Calu3 (cell line): Measurements from ENCODE around the gene ZC3H12A. TPM values are rescaled to one million over a fixed set of nuclear protein-coding genes. Genes with fewer than 3 reads are reported as not detected.
"Not testable (repeated sequence)": the region's sequence is repeated elsewhere in the genome, so short reads cannot be mapped to it uniquely, and the experiment has no call there.

Experiments
- BruUV-seq: library from RNA; stranded (reverse); fragments of 400-500 nt; replicated peaks from 2 replicates; lab custom pipeline; 2021; lab: Mats Ljungman, UMichigan
- CTCF ChIA-PET: fragments of 300-600 bp; sonication (Branson Sonifier 250); formaldehyde crosslinking; loops from one replicate; lab custom pipeline; 2022; ENCODE audit warnings: antibody characterized with exemption; lab: Charles Lee
- DNase-seq: peaks from one replicate; pipeline ENCODE4 v3.0.0; 2022
- H3K27ac Mint-ChIP-seq: one replicate; pipeline ENCODE4 v1.8.0; 2022; ENCODE audit warnings: mixed read lengths; ENCODE audit not compliant: unreplicated experiment
- H3K27me3 Mint-ChIP-seq: one replicate; pipeline ENCODE4 v1.8.0; 2022; ENCODE audit warnings: mixed read lengths; ENCODE audit not compliant: unreplicated experiment
- H3K36me3 Mint-ChIP-seq: one replicate; pipeline ENCODE4 v1.8.0; 2022; ENCODE audit warnings: mild to moderate bottlenecking, moderate library complexity, mixed read lengths; ENCODE audit not compliant: insufficient read depth, unreplicated experiment
- H3K4me1 Mint-ChIP-seq: one replicate; pipeline ENCODE4 v1.8.0; 2022; ENCODE audit warnings: mild to moderate bottlenecking, low read depth, mixed read lengths; ENCODE audit not compliant: unreplicated experiment
- H3K4me3 Mint-ChIP-seq: one replicate; pipeline ENCODE4 v1.8.0; 2022; ENCODE audit warnings: mild to moderate bottlenecking, low read depth, moderate library complexity, mixed read lengths; ENCODE audit not compliant: unreplicated experiment
- H3K9me3 Mint-ChIP-seq: one replicate; pipeline ENCODE4 v1.8.0; 2022; ENCODE audit warnings: low read depth, mixed read lengths; ENCODE audit not compliant: unreplicated experiment
- intact Hi-C: fragments of 100-400 bp; cut with micrococcal nuclease; formaldehyde crosslinking; loops from one replicate; pipeline ENCODE4 v1.10.0; 2022; ENCODE audit not compliant: unreplicated experiment
- total RNA-seq: library from RNA; stranded (reverse); gene quantifications from 2 replicates; pipeline ENCODE4 v1.2.3, GENCODE V29; 2022
- TF ChIP-seq, protein P1 (sequence below): fragments of 200-600 bp; IDR thresholded peaks from one replicate; pipeline ENCODE4 v1.8.0; 2022; ENCODE audit warnings: antibody characterized with exemption; ENCODE audit not compliant: unreplicated experiment

ZC3H12A gene
- total RNA-seq, 1 experiment from 2014 or later = 94.1 TPM

DNA sequence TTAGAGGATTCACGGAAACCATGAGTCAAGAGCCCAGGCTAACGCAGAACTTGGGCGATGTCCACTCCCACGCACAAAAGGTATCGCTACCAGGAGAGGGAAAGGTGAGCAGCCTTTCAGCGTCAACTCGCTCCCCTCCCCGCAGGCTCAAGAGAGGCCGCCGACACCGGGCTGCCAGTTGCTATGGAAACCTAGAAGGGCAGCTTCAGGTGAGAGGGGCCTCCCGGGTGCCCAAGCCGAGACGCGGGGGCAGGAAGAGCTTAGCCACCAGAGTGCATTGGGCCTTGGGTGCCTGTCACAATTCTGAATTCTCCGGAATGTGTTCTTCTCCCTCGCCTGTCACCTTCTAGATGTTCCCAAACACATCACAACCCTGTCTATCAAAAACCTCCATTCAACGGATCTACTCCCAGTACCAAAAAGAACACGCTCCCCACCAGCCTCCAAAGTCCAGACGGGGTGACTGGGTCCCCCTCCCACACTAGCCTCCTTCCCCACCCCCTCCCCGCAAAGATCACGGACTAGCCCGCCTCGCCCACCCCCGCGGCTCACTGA, 39.5 kb downstream of the ZC3H12A start:
- BruUV-seq = no TSS peak
- TF ChIP-seq, protein P1, sequence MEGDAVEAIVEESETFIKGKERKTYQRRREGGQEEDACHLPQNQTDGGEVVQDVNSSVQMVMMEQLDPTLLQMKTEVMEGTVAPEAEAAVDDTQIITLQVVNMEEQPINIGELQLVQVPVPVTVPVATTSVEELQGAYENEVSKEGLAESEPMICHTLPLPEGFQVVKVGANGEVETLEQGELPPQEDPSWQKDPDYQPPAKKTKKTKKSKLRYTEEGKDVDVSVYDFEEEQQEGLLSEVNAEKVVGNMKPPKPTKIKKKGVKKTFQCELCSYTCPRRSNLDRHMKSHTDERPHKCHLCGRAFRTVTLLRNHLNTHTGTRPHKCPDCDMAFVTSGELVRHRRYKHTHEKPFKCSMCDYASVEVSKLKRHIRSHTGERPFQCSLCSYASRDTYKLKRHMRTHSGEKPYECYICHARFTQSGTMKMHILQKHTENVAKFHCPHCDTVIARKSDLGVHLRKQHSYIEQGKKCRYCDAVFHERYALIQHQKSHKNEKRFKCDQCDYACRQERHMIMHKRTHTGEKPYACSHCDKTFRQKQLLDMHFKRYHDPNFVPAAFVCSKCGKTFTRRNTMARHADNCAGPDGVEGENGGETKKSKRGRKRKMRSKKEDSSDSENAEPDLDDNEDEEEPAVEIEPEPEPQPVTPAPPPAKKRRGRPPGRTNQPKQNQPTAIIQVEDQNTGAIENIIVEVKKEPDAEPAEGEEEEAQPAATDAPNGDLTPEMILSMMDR = no peak
- peak overlapping the region; percentile 71 for H3K4me3 Mint-ChIP-seq
- CTCF ChIA-PET = interaction anchor here (0.6 to 1.5 kb wide), 8 partner anchors 13 to 177 kb away, joined by 3 to 11 read pairs (median 4); a partner anchor contains a TSS
- H3K9me3 Mint-ChIP-seq = no peaks in the 10 kb centered on the region
- no peaks in the 10 kb centered on the region for H3K27me3 Mint-ChIP-seq
- DNase-seq = peak; percentile 50
- peaks cover 47% of the 10 kb centered on the region for H3K36me3 Mint-ChIP-seq
- H3K27ac Mint-ChIP-seq = peak overlapping the region; percentile 66
- intact Hi-C loops = no loop called here
- peaks cover 22% of the 10 kb centered on the region for H3K4me1 Mint-ChIP-seq

DNA sequence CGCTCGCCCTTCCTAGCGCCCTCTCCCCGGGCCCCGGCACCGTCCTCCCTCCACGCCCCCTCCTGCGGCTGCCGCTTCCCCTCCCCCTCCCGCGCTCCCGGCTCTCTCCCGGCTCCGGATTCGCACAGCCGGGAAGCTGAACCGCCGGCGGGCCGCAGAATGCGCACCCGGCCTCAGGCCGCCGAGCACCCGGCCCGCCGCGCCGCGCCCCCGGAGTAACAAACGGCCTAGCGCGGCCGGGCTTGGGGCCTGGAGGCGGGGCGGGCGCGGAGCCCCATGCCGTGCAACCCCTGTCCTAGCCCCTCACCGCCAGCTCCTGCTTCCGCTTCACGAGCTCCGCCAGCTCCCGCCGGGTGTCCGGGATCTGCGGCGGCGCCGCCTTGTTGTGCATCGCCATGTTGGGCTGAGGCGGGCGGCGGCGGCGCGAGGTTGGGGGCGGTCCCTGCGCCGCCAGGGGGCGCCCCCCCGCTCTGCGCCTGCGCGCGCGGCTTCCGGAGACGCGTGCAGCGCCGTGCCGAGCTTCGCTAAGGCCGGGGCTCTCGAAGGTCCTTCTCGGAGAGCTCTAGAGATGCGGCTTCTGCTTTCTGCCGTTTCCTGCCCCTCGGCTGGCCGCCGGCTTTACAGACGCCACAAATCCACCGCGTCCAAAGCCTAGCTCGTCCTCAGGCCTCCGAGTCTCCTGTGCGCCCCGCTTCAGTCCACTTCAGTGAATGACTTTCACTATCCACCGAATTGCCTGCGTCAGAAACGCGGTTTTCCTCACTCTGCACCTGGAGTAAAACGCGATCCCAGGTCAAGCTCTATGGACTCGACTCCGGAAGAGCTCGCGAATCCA, 40.2 kb downstream of the ZC3H12A start, which contains the start of gene MEAF6:
Gene MEAF6 (minus strand): TSS at position 417 of the 835 bp plus-strand sequence. CDS start 20 bp downstream, at position 397.
- intact Hi-C loops = no loop called here
- no peaks in the 10 kb centered on the region for H3K27me3 Mint-ChIP-seq
- peaks cover 40% of the 10 kb centered on the region for H3K36me3 Mint-ChIP-seq
- no peaks in the 10 kb centered on the region for H3K9me3 Mint-ChIP-seq
- CTCF ChIA-PET = interaction anchor here (0.6 to 1.5 kb wide), 11 partner anchors 9 to 176 kb away, joined by 3 to 11 read pairs (median 4); partner anchors contain the start of gene GNL2
- peak; percentile 89 for DNase-seq
- BruUV-seq = no TSS peak
- TF ChIP-seq, protein P1 = peak; percentile 93
- H3K27ac Mint-ChIP-seq = peak within 1 kb of the TSS; percentile 66
- H3K4me3 Mint-ChIP-seq = peak within 1 kb of the TSS; percentile 71
- peaks cover 22% of the 10 kb centered on the region for H3K4me1 Mint-ChIP-seq

DNA sequence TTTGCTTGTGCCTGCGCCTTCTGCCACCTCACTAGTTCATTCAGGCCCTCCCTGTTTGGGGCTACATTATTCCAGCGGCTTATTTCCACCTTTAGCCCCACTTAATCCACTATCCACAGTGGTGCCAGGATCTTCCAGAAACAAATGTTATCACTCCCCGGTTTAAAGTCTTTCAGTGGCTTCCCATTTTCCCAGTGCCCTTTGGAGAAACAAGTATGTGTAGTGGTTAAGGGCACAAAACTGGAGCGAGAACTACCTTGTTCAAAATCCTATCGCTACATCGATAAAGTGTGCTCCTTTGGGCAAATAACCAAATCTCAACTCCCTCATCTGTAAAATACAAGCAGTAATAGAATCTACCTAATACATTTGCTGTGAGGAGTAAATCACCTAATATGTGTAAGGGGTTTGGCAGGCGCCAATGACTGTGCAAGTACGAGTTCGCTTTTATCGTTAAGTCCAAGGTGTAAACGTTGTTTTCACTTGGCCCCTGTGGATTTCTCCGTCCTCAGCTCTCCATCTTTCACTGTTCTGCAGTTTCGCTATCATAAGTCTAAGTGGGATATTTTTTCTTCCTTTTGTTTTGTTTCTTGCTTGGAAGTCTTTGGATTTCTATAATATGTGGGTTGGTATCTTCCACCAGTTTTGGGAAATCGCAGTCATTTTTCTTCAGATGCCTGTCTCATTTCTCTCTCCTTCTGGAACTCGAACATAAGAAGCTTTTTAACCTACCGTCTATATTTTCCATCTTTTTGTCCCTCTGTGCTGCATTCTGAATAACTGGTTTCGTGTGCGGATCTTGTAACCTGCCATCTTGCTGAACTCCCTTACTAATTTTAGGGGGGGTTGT, 41.0 kb downstream of the ZC3H12A start:
- peaks cover 22% of the 10 kb centered on the region for H3K4me1 Mint-ChIP-seq
- intact Hi-C loops = no loop called here
- DNase-seq = no peak
- no peaks in the 10 kb centered on the region for H3K9me3 Mint-ChIP-seq
- H3K27ac Mint-ChIP-seq = peak overlapping the region; percentile 66
- H3K4me3 Mint-ChIP-seq = peak overlapping the region; percentile 71
- CTCF ChIA-PET = interaction anchor here (0.9 to 1.5 kb wide), 6 partner anchors 10 to 80 kb away, joined by 3 to 11 read pairs (median 5); partner anchors contain the start of gene GNL2
- H3K27me3 Mint-ChIP-seq = no peaks in the 10 kb centered on the region
- TF ChIP-seq, protein P1 = no peak
- BruUV-seq = TSS peak; percentile 99
- H3K36me3 Mint-ChIP-seq = peaks cover 35% of the 10 kb centered on the region

DNA sequence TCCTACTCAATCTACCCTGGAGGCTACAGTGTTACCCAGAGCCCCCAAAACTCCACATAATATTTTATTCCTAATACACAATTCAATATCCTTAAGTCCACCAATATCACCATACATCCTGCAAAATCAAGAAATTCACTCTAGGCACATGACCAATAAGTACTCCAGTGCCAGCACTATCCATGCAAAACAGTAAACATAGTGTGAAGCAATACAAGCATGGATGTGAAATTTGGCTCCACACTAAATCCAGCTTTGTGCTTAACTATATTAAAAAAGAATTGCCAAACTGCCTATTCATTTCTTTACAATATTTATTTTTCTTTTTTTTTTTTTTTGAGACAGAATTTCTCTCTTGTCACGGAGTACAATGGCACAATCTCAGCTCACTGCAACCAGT, 43.2 kb downstream of the ZC3H12A start:
- TF ChIP-seq, protein P1 = no peak
- Mint-ChIP-seq H3K4me1 (peaks cover 22% of the 10 kb centered on the region), H3K27ac (no peak overlapping the region), H3K27me3 (no peaks in the 10 kb centered on the region), H3K9me3 (no peaks in the 10 kb centered on the region), H3K4me3 (no peak overlapping the region), H3K36me3 (peaks cover 28% of the 10 kb centered on the region)
- DNase-seq = no peak
- no TSS peak for BruUV-seq
- CTCF ChIA-PET = interaction anchor here (0.6 kb wide), 1 partner anchor 1652 kb away, joined by 4 read pairs; no protein-coding TSS in a partner anchor
- intact Hi-C loops = no loop called here

DNA sequence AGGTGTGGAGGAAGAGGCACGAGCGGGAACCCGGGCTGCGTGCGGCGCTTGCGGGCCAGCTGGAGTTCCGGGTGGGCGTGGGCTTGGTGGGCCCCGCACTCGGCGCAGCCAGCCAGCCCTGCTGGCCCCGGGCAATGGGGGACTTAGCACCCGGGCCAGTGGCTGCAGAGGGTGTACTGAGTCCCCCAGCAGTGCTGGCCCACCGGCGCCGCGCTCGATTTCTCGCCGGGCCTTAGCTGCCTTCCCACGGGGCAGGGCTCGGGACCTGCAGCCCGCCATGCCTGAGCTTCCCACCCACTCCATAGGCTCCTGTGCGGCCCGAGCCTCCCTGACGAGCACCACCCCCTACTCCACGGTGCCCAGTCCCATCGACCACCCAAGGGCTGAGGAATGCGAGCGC, 43.9 kb downstream of the ZC3H12A start:
- BruUV-seq, H3K4me3 Mint-ChIP-seq, DNase-seq, H3K27me3 Mint-ChIP-seq, intact Hi-C loops, H3K27ac Mint-ChIP-seq, H3K9me3 Mint-ChIP-seq: not testable (repeated sequence)
- CTCF ChIA-PET = interaction anchor here (0.6 kb wide), 1 partner anchor 1651 kb away, joined by 4 read pairs; no protein-coding TSS in a partner anchor
- Mint-ChIP-seq H3K4me1 (peaks cover 17% of the 10 kb centered on the region), H3K36me3 (peaks cover 21% of the 10 kb centered on the region)

DNA sequence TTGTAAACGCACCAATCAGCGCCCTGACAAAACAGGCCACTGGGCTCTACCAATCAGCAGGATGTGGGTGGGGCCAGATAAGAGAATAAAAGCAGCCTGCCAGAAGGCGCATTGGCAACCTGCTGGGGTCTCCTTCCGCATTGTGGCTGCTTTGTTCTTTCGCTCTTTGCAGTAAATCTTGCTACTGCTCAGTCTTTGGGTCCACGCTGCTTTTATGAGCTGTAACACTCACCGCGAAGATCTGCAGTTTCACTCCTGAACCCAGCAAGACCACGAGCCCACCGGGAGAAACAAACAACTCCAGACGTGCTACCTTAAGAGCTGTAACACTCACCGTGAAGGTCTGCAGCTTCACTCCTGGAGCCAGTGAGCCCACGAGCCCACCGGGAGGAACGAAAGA, 44.5 kb downstream of the ZC3H12A start:
- H3K27ac Mint-ChIP-seq, H3K9me3 Mint-ChIP-seq, intact Hi-C loops, BruUV-seq, DNase-seq, CTCF ChIA-PET, H3K4me3 Mint-ChIP-seq, H3K27me3 Mint-ChIP-seq: not testable (repeated sequence)
- peaks cover 11% of the 10 kb centered on the region for H3K4me1 Mint-ChIP-seq
- H3K36me3 Mint-ChIP-seq = peaks cover 14% of the 10 kb centered on the region
